Measurements from ENCODE around the gene SEMA4C.

DNA sequence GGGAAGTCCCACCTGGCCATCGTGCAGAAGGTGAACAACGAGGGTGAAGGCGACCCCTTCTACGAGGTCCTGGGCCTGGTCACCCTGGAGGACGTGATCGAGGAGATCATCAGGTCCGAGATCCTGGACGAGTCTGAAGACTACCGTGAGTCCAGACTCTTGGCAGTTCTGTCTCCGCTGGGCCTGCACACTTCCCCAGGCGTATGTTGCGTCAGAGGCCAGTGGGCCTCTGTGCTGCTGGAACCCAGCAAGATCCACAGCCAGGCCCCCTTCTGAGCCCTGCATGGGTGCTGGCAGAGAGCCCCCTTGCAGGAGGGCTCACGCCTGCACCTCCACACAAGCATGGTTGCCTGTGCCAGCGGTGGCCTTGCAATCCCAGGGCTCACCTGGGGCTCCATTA is 44.8 kb downstream of the SEMA4C start:
- TF ChIP-seq EZH2 (IDR thresholded peaks at IDR 0.05) (no peak), POLR2AphosphoS5 (IDR thresholded peaks at IDR 0.05; ENCODE audit: borderline replicate concordance, low read depth, low read length) (no peak)

All from SK-N-MC (cell line).